H1 (cell line): ENCODE measurements around the gene ZFHX2. TPM values are rescaled to one million over a fixed set of nuclear protein-coding genes. Genes with fewer than 3 reads are reported as not detected.

Source experiments
- BRCA1 ChIP-seq: IDR thresholded peaks from 2 replicates; pipeline ENCODE4 v1.6.1; 2012; ENCODE audit warnings: low read depth, low read length, improper control_type of control experiment
- CBX8 ChIP-seq: fragments of 300-800, 300-1000 bp; sonication (generic); IDR thresholded peaks from 2 replicates; pipeline ENCODE4 v1.7.1; 2016; ENCODE audit warnings: low read depth, low read length, borderline replicate concordance
- EGR1 ChIP-seq: IDR thresholded peaks from 2 replicates; pipeline ENCODE4 v1.6.1; 2011; ENCODE audit warnings: low read depth, low read length, borderline replicate concordance
- HDAC6 ChIP-seq: IDR thresholded peaks from one replicate; pipeline ENCODE4 v1.7.1; 2012; ENCODE audit warnings: low read depth, mild to moderate bottlenecking, inconsistent platforms, low read length, moderate library complexity
- KDM4A ChIP-seq: IDR thresholded peaks from one replicate; pipeline ENCODE4 v1.7.1; 2012; ENCODE audit warnings: low read depth, mild to moderate bottlenecking, moderate library complexity, low read length, inconsistent platforms; ENCODE audit not compliant: severe bottlenecking
- MAFK ChIP-seq: IDR thresholded peaks from 2 replicates; pipeline ENCODE4 v1.6.1; 2012; ENCODE audit warnings: low read depth, mild to moderate bottlenecking, improper control_type of control experiment, low read length
- POU5F1 ChIP-seq: IDR thresholded peaks from 2 replicates; pipeline ENCODE4 v1.6.1; 2011; ENCODE audit warnings: low read depth, mild to moderate bottlenecking, low read length, moderate library complexity
- RNF2 ChIP-seq: fragments of 200-900, 300-1000 bp; sonication (generic); IDR thresholded peaks from 2 replicates; pipeline ENCODE4 v1.7.1; 2016; ENCODE audit warnings: borderline replicate concordance, low read depth, mild to moderate bottlenecking, antibody characterized with exemption, low read length; ENCODE audit not compliant: poor library complexity, severe bottlenecking; ENCODE audit errors: missing control alignments
- SAP30 ChIP-seq: fragments of 300-600 bp; sonication (generic); IDR thresholded peaks from 2 replicates; pipeline ENCODE4 v1.7.1; 2012; ENCODE audit warnings: low read length, moderate library complexity, mild to moderate bottlenecking, inconsistent platforms; ENCODE audit not compliant: insufficient read depth, insufficient replicate concordance
- SIN3A ChIP-seq, 2 experiments: IDR thresholded peaks in 1 of 2; conservative IDR thresholded peaks in 1 of 2; 2 replicates each; pipeline ENCODE4 v1.6.1; 2011 to 2012; ENCODE audit warnings: low read length in 2 of 2, improper control_type of control experiment in 1 of 2, low read depth in 1 of 2, mild to moderate bottlenecking in 1 of 2
- SIRT6 ChIP-seq: IDR thresholded peaks from one replicate; pipeline ENCODE4 v1.7.1; 2012; ENCODE audit warnings: low read length, inconsistent platforms
- USF2 ChIP-seq: IDR thresholded peaks from 2 replicates; pipeline ENCODE4 v1.6.1; 2011; ENCODE audit warnings: low read length, improper control_type of control experiment
- ZNF274 ChIP-seq: IDR thresholded peaks from 2 replicates; pipeline ENCODE4 v1.7.0; 2012; ENCODE audit warnings: low read length, borderline replicate concordance; ENCODE audit errors: extremely low read depth
- polyA plus RNA-seq, 7 experiments: library from polyadenylated mRNA; depleted of rRNA in 3 of 7; stranded (reverse) in 5 of 7; unstranded in 2 of 7; fragments of >200 nt in 5 of 7; fragments of 200-250 nt in 2 of 7; gene quantifications; 1 replicate in 5 of 7; 2 replicates in 1 of 7; 4 replicates in 1 of 7; pipeline versions ENCODE4 v1.2.1 to v1.2.3, GENCODE V29; 2011 to 2013; ENCODE audit warnings: missing spikeins in 2 of 7, mixed read lengths in 2 of 7
- total RNA-seq: library from RNA; stranded (reverse); fragmentation: NEBNext Ultra II Directional; extraction: Animal tissue kit (Norgen Biotek cat#: 25700); gene quantifications from 2 replicates; pipeline ENCODE4 v1.2.1, GENCODE V29; 2021
- TF ChIP-seq, protein P1 (sequence below): IDR thresholded peaks from 2 replicates; pipeline ENCODE4 v1.6.1; 2011; ENCODE audit warnings: low read depth, mild to moderate bottlenecking, low read length; ENCODE audit not compliant: insufficient read depth
- TF ChIP-seq, protein P2 (sequence below), 3 experiments: IDR thresholded peaks; 1 replicate in 2 of 3; 2 replicates in 1 of 3; pipeline versions ENCODE4 v1.5.1 to v1.6.1; 2011; ENCODE audit warnings: low read length in 3 of 3, mild to moderate bottlenecking in 3 of 3, inconsistent platforms in 2 of 3, low read depth in 1 of 3, moderate library complexity in 1 of 3; ENCODE audit not compliant: insufficient read depth in 1 of 3; ENCODE audit errors: control extremely low read depth in 1 of 3

ZFHX2 gene
- total and polyA plus RNA-seq, 2 of the 8 experiments (the other 6 are each of a cell fraction or from before 2014, with no cell fraction given), result 2.7 to 27.0 TPM

DNA sequence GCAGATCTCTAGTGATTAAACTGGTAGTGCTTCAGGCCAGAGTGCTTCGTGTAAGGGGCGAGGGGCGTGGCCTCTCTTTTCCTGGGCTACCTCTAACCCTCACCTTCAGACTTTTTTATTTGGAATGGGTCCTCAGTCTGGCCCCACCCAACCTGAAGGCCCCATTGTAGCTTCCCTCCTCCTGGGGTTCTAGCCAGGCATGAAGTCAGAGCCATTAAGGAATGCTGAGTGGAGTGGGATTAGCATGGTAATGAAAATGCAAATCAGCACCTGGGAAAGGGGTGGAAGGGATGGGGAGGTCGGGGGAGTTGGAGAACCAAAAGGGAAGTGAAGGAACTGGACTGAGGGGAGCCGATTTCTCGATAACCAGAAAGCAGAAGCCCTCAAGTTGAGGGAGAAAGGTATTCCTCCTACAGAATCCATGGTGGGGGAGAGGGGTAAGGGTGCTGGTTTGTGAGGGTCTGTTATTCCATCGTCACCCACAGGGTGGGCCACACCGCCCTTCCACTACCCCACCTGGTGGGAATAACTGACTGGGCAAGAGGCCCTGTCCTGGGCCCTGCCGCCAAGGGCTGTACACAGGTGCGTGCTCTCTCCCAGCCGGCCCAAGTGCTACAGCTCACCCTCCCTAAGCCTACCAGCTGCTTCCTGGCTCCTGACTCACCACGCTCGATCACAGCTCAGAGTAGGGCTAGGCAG is 14.1 kb downstream of the ZFHX2 start (continued):
- TF ChIP-seq RNF2, result no peak
- TF ChIP-seq KDM4A, result no peak
- peak; percentile 63 for TF ChIP-seq MAFK
- TF ChIP-seq BRCA1, result no peak
- no peak for TF ChIP-seq POU5F1
- no peak for TF ChIP-seq CBX8
- TF ChIP-seq HDAC6, result no peak
- TF ChIP-seq SAP30, result peak; percentile 84
- TF ChIP-seq, protein P1, sequence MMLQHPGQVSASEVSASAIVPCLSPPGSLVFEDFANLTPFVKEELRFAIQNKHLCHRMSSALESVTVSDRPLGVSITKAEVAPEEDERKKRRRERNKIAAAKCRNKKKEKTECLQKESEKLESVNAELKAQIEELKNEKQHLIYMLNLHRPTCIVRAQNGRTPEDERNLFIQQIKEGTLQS, result no peak
- TF ChIP-seq SIRT6, result no peak
- TF ChIP-seq EGR1, result peak; percentile 25; the same call in 1 of the 2 replicates
- no peak for TF ChIP-seq USF2
- TF ChIP-seq SIN3A (conservative IDR thresholded peaks at IDR 0.05 in 1 of 2, IDR thresholded peaks at IDR 0.05 in 1 of 2; ENCODE audit: low read depth in 1 of 2, low read length in 2 of 2), result peak in 1 of 2 experiments; percentile 77; a peak in 2 of 4 replicates
- TF ChIP-seq, protein P2, sequence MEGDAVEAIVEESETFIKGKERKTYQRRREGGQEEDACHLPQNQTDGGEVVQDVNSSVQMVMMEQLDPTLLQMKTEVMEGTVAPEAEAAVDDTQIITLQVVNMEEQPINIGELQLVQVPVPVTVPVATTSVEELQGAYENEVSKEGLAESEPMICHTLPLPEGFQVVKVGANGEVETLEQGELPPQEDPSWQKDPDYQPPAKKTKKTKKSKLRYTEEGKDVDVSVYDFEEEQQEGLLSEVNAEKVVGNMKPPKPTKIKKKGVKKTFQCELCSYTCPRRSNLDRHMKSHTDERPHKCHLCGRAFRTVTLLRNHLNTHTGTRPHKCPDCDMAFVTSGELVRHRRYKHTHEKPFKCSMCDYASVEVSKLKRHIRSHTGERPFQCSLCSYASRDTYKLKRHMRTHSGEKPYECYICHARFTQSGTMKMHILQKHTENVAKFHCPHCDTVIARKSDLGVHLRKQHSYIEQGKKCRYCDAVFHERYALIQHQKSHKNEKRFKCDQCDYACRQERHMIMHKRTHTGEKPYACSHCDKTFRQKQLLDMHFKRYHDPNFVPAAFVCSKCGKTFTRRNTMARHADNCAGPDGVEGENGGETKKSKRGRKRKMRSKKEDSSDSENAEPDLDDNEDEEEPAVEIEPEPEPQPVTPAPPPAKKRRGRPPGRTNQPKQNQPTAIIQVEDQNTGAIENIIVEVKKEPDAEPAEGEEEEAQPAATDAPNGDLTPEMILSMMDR (IDR thresholded peaks at IDR 0.05; ENCODE audit: control extremely low read depth in 1 of 3, insufficient read depth in 1 of 3, low read depth in 1 of 3, low read length in 3 of 3), result peak in 1 of 3 experiments; percentile 9; a peak in 1 of 4 replicates
- no peak for TF ChIP-seq ZNF274
